HCT116 (cell line): ENCODE results near the gene ACOX3.

Experiments used
- EGR1 ChIP-seq: IDR thresholded peaks from 2 replicates; pipeline ENCODE4 v1.6.1; 2012; ENCODE audit warnings: low read depth
- MAX ChIP-seq: IDR thresholded peaks from 2 replicates; pipeline ENCODE4 v1.6.1; 2012
- POLR2A ChIP-seq: IDR thresholded peaks from 2 replicates; pipeline ENCODE4 v1.7.0; 2011; ENCODE audit warnings: borderline replicate concordance; ENCODE audit not compliant: insufficient read depth, insufficient read length; ENCODE audit errors: extremely low read depth
- SIN3A ChIP-seq: IDR thresholded peaks from 2 replicates; pipeline ENCODE4 v1.6.1; 2012; ENCODE audit warnings: low read depth
- TF ChIP-seq, protein P1 (sequence below), 3 experiments: fragments of 200-600 bp in 1 of 3; sonication (generic) in 1 of 3; IDR thresholded peaks in 2 of 3; conservative IDR thresholded peaks in 1 of 3; 2 replicates each; pipeline ENCODE4 v1.5.1; 2012 to 2017; ENCODE audit warnings: low read depth in 2 of 3, low read length in 2 of 3, antibody characterized with exemption in 1 of 3, borderline replicate concordance in 1 of 3, control low read depth in 1 of 3, mild to moderate bottlenecking in 1 of 3, mixed read lengths in 1 of 3, mixed run types in 1 of 3, moderate library complexity in 1 of 3; ENCODE audit not compliant: insufficient read depth in 1 of 3
- TF ChIP-seq, protein P2 (sequence below): IDR thresholded peaks from 2 replicates; pipeline ENCODE4 v1.6.1; 2012

- TF ChIP-seq, protein P1, sequence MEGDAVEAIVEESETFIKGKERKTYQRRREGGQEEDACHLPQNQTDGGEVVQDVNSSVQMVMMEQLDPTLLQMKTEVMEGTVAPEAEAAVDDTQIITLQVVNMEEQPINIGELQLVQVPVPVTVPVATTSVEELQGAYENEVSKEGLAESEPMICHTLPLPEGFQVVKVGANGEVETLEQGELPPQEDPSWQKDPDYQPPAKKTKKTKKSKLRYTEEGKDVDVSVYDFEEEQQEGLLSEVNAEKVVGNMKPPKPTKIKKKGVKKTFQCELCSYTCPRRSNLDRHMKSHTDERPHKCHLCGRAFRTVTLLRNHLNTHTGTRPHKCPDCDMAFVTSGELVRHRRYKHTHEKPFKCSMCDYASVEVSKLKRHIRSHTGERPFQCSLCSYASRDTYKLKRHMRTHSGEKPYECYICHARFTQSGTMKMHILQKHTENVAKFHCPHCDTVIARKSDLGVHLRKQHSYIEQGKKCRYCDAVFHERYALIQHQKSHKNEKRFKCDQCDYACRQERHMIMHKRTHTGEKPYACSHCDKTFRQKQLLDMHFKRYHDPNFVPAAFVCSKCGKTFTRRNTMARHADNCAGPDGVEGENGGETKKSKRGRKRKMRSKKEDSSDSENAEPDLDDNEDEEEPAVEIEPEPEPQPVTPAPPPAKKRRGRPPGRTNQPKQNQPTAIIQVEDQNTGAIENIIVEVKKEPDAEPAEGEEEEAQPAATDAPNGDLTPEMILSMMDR (IDR thresholded peaks at IDR 0.05 in 2 of 3, conservative IDR thresholded peaks at IDR 0.05 in 1 of 3; ENCODE audit: borderline replicate concordance in 1 of 3, insufficient read depth in 1 of 3, low read depth in 2 of 3, low read length in 2 of 3): no peak
- TF ChIP-seq POLR2A: no peak
- TF ChIP-seq EGR1: no peak
- TF ChIP-seq, protein P2, sequence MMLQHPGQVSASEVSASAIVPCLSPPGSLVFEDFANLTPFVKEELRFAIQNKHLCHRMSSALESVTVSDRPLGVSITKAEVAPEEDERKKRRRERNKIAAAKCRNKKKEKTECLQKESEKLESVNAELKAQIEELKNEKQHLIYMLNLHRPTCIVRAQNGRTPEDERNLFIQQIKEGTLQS: no peak
- no peak for TF ChIP-seq MAX
- no peak for TF ChIP-seq SIN3A
These were observed 111.0 kb downstream of the ACOX3 start for GRCh38 chr4:8329560-8329858.
